Measurements from ENCODE around the gene OR10AD1.

Gene OR10AD1

GRCh38 chr12:48198672-48198971 is 4.5 kb downstream of the OR10AD1 start:
- H3K27ac ChIP-seq, result peak overlapping the region; percentile 90
- TF ChIP-seq, protein P1, sequence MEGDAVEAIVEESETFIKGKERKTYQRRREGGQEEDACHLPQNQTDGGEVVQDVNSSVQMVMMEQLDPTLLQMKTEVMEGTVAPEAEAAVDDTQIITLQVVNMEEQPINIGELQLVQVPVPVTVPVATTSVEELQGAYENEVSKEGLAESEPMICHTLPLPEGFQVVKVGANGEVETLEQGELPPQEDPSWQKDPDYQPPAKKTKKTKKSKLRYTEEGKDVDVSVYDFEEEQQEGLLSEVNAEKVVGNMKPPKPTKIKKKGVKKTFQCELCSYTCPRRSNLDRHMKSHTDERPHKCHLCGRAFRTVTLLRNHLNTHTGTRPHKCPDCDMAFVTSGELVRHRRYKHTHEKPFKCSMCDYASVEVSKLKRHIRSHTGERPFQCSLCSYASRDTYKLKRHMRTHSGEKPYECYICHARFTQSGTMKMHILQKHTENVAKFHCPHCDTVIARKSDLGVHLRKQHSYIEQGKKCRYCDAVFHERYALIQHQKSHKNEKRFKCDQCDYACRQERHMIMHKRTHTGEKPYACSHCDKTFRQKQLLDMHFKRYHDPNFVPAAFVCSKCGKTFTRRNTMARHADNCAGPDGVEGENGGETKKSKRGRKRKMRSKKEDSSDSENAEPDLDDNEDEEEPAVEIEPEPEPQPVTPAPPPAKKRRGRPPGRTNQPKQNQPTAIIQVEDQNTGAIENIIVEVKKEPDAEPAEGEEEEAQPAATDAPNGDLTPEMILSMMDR (conservative IDR thresholded peaks at IDR 0.05), result no peak

DNA sequence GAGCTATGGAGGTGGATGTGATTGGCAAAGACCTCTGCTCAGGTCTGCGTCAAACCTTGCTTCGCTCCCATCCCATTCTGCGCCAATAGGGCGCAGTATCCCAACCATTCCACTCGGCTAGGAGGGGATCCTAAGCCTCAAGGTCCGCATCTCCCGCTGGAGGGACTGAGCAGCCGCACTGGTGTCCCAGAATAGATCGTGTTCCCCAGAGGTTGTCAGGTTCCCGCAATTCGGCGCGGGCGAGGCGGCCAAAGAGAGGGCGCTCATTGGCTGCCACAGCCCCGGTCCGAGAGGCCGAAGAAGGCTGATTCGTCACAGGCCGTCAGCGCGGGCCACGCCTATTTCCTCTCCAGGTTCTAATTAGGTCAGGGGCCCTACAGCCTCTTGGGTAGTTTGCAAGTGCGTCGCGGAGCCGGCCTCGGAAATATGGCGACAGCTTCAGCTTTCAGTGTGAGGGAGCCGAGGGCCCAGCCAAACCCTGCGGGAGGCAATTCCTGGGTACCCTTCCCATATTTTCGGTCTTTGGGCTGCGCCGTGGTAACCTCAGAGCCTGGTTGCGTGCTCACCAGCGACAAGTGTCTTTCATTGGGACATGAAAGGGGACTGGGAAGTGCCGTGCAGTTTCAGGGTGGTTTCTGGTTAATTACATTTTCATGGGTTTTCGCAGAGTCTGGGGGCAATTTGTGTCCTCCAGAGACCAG is 5.0 kb downstream of the OR10AD1 start:
- H3K27ac ChIP-seq, result peak overlapping the region; percentile 90
- TF ChIP-seq, protein P1 (conservative IDR thresholded peaks at IDR 0.05), result no peak

DNA sequence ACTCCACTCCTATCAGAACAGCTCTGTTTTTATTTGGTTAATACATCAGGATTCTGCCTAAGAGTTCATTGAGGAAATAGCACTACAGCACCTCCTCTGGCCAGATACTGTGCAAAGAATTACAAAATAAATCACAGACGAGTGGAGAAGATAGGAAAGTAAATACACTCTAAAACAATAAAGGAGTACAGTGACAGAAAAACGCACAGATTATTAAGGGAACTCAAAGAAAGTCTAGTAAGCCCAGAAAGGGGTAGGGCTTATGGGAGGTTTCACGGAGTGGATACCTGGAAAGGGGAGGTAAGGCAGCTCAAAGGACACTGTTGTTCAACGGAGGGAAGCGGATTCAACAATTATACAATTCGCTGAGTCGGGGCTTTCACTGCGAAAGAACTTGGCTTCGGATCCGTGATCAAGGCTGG is 5.5 kb downstream of the OR10AD1 start:
- TF ChIP-seq, protein P1 (conservative IDR thresholded peaks at IDR 0.05), result 0 out of 2 replicates have a peak, but pooled peaks have one; percentile 7
- H3K27ac ChIP-seq, result peak overlapping the region; percentile 90; the same call in 1 of the 2 replicates

DNA sequence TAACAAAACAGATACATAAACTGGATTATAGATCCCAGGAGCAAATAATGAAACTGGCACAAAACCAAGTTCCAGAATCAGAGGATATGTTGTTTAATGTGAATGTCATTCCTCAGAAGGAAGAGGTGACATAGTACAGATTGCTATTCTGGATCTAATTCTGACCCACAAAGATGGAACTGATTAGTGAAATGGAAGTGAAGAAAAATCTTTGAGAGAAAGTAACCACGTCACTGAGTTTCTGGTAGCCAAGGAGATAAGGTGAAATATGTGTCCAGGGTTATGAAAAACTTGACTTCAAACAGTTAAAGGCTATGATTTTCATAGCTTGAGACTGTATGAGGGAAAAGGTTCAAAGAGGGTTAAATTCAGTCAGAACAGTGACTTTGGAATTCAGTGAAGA is 8.3 kb downstream of the OR10AD1 start:
- H3K27ac ChIP-seq, result peak overlapping the region; percentile 75
- TF ChIP-seq, protein P1 (conservative IDR thresholded peaks at IDR 0.05), result no peak

DNA sequence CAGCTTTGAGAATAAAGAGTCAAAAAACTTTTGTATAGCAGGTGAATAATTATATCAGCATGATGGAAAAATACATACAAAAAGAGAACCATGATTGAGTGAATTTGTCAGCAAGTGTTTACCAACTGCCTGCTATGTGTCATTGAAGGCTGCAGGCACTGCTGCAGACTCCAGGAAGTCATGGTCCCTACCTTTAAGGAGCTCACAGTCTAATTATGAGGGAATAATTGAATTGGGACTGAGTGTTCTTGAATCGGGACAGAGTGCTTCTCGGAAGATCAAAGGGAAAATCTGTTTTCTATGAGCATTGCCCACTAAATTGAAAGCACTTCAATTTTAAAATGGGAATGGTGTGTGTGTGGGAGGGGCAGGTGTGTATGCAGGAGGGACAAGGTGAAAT is 9.5 kb downstream of the OR10AD1 start:
- H3K27ac ChIP-seq, result peak overlapping the region; percentile 75
- TF ChIP-seq, protein P1 (conservative IDR thresholded peaks at IDR 0.05), result no peak

- H3K27ac ChIP-seq, result peak overlapping the region; percentile 75
- TF ChIP-seq, protein P1 (conservative IDR thresholded peaks at IDR 0.05), result no peak
Measured at GRCh38 chr12:48192861-48193260, 10.2 kb downstream of the OR10AD1 start.

GRCh38 chr12:48191096-48191495 is 12.0 kb downstream of the OR10AD1 start:
- no peak overlapping the region for H3K27ac ChIP-seq
- TF ChIP-seq, protein P1 (conservative IDR thresholded peaks at IDR 0.05), result no peak

Measured in VCaP (cell line).